WTC11 (cell line): ENCODE measurements around the gene UPK3A. TPM values are rescaled to one million over a fixed set of nuclear protein-coding genes. Genes with fewer than 3 reads are reported as not detected.
A peak's percentile ranks its signal among the peaks of the same experiment; 100 is the strongest.

Experiments used
- ATAC-seq: fragments of 200-7000 bp; cut with Tn5 transposase; 2 replicates; pipeline ENCODE4 v1.10.0; 2021; ENCODE audit warnings: mild to moderate bottlenecking, moderate library complexity
- CTCF ChIA-PET: fragments of 300-600 bp; sonication (Branson Sonifier 250); formaldehyde crosslinking; loops from one replicate; lab custom pipeline; 2021; ENCODE audit warnings: antibody characterized with exemption; lab: Charles Lee
- POLR2A ChIA-PET: fragments of 350-600 bp; sonication (Branson Sonifier 250); formaldehyde crosslinking; loops from one replicate; lab custom pipeline; 2021; ENCODE audit warnings: antibody characterized with exemption; lab: Charles Lee
- DNase-seq: peaks from one replicate; pipeline ENCODE4 v3.0.0; 2021; ENCODE audit warnings: low spot score
- H3K27ac Mint-ChIP-seq: 2 replicates; pipeline ENCODE4 v1.8.0; 2021; ENCODE audit warnings: mixed read lengths
- H3K27me3 Mint-ChIP-seq: 2 replicates; pipeline ENCODE4 v1.8.0; 2021; ENCODE audit warnings: low read depth, mild to moderate bottlenecking, moderate library complexity, mixed read lengths
- H3K36me3 Mint-ChIP-seq: 2 replicates; pipeline ENCODE4 v1.8.0; 2021; ENCODE audit warnings: mixed read lengths
- H3K4me1 Mint-ChIP-seq: 2 replicates; pipeline ENCODE4 v1.8.0; 2022; ENCODE audit warnings: mixed read lengths
- H3K4me3 Mint-ChIP-seq: 2 replicates; pipeline ENCODE4 v1.8.0; 2021; ENCODE audit warnings: mild to moderate bottlenecking, moderate library complexity, mixed read lengths
- H3K9me3 Mint-ChIP-seq: 2 replicates; pipeline ENCODE4 v1.8.0; 2021; ENCODE audit warnings: mixed read lengths
- AFF4 ChIP-seq: sonication (generic); formaldehyde crosslinking; IDR thresholded peaks from 2 replicates; pipeline ENCODE4 v1.8.1; 2023; ENCODE audit warnings: mild to moderate bottlenecking, missing genetic modification reagents, borderline replicate concordance
- ATF1 ChIP-seq: sonication (generic); formaldehyde crosslinking; IDR thresholded peaks from 2 replicates; pipeline ENCODE4 v1.8.1; 2023; ENCODE audit warnings: mild to moderate bottlenecking, moderate library complexity, missing genetic modification reagents
- ESRRA ChIP-seq: sonication (generic); formaldehyde crosslinking; IDR thresholded peaks from 2 replicates; pipeline ENCODE4 v1.8.1; 2022; ENCODE audit warnings: mild to moderate bottlenecking, missing genetic modification reagents, borderline replicate concordance
- ETV6 ChIP-seq: sonication (generic); formaldehyde crosslinking; IDR thresholded peaks from 2 replicates; pipeline ENCODE4 v1.8.1; 2022; ENCODE audit warnings: mild to moderate bottlenecking, missing genetic modification reagents
- FOXK1 ChIP-seq: sonication (generic); formaldehyde crosslinking; IDR thresholded peaks from 2 replicates; pipeline ENCODE4 v1.8.0; 2022; ENCODE audit warnings: mild to moderate bottlenecking, moderate library complexity, missing genetic modification reagents
- JAZF1 ChIP-seq: fragments of 250-450 bp; sonication (Bioruptor Pico); IDR thresholded peaks from 2 replicates; pipeline ENCODE4 v1.9.0; 2021; ENCODE audit warnings: moderate library complexity, mild to moderate bottlenecking, inconsistent platforms
- KAT7 ChIP-seq: sonication (generic); formaldehyde crosslinking; IDR thresholded peaks from 2 replicates; pipeline ENCODE4 v1.8.1; 2023; ENCODE audit warnings: missing genetic modification reagents, mild to moderate bottlenecking, borderline replicate concordance
- MAX ChIP-seq: sonication (generic); formaldehyde crosslinking; IDR thresholded peaks from 2 replicates; pipeline ENCODE4 v1.8.0; 2022; ENCODE audit warnings: mild to moderate bottlenecking, missing genetic modification reagents
- PRRX2 ChIP-seq: fragments of 250-450 bp; sonication (Bioruptor Pico); IDR thresholded peaks from 2 replicates; pipeline ENCODE4 v1.8.0; 2021; ENCODE audit warnings: mild to moderate bottlenecking
- SMAD3 ChIP-seq: sonication (generic); formaldehyde crosslinking; IDR thresholded peaks from 2 replicates; pipeline ENCODE4 v1.8.0; 2022; ENCODE audit warnings: missing genetic modification reagents, mild to moderate bottlenecking, borderline replicate concordance
- SOX15 ChIP-seq: fragments of 250-450 bp; sonication (Bioruptor Pico); IDR thresholded peaks from 2 replicates; pipeline ENCODE4 v1.9.0; 2021; ENCODE audit warnings: mild to moderate bottlenecking
- SP1 ChIP-seq: sonication (generic); formaldehyde crosslinking; conservative IDR thresholded peaks from 2 replicates; pipeline ENCODE4 v1.8.1; 2022; ENCODE audit warnings: missing genetic modification reagents
- ZBTB21 ChIP-seq: sonication (generic); formaldehyde crosslinking; IDR thresholded peaks from 2 replicates; pipeline ENCODE4 v1.8.1; 2023; ENCODE audit warnings: mild to moderate bottlenecking, missing genetic modification reagents, borderline replicate concordance
- ZNF219 ChIP-seq: sonication (generic); formaldehyde crosslinking; IDR thresholded peaks from 2 replicates; pipeline ENCODE4 v1.8.0; 2023; ENCODE audit warnings: missing genetic modification reagents, mild to moderate bottlenecking, borderline replicate concordance
- total RNA-seq: library from RNA; stranded (reverse); gene quantifications from 3 replicates; pipeline ENCODE4 v1.2.3, GENCODE V29; 2021
- TF ChIP-seq, protein P1 (sequence below): fragments of 250-450 bp; sonication (Bioruptor Pico); IDR thresholded peaks from 2 replicates; pipeline ENCODE4 v1.9.0; 2021; ENCODE audit warnings: moderate library complexity, mild to moderate bottlenecking, inconsistent platforms, borderline replicate concordance
- TF ChIP-seq, protein P2 (sequence below): sonication (generic); formaldehyde crosslinking; IDR thresholded peaks from 2 replicates; pipeline ENCODE4 v1.8.1; 2022; ENCODE audit warnings: missing genetic modification reagents, borderline replicate concordance
- TF ChIP-seq, protein P3 (sequence below): sonication (generic); formaldehyde crosslinking; IDR thresholded peaks from 2 replicates; pipeline ENCODE4 v1.8.1; 2022; ENCODE audit warnings: mild to moderate bottlenecking, moderate library complexity, missing genetic modification reagents
- TF ChIP-seq, protein P4 (sequence below): sonication (generic); formaldehyde crosslinking; IDR thresholded peaks from 2 replicates; pipeline ENCODE4 v1.8.0; 2022; ENCODE audit warnings: missing genetic modification reagents

Gene UPK3A
- total RNA-seq, 1 experiment from 2014 or later: 0.37 TPM

DNA sequence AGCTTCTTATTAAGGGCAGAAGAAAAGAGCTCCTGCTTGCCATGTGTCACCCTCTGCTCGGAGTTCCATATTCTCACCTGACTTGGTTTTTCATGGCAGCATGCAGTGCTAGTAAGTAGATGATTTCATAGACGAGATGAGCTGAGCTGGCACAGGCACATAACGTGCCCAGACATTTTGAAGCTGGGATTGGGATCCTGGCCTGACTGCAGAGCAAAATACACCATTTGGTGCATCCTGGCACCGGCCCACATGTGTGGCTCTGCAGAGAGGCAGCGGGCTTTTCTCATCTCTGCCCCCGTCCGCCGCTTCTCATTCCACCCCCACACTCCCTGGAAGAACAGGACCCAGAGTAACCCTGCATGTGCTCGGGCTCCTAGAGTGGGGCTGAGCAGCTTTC is 49.8 kb downstream of the UPK3A start:
- no peaks in the 10 kb centered on the region for H3K27me3 Mint-ChIP-seq
- CTCF ChIA-PET: interaction anchor here (1.1 to 2.6 kb wide), 6 partner anchors 11 to 142 kb away, joined by 3 to 7 read pairs (median 4); partner anchors contain the start of gene UPK3A

DNA sequence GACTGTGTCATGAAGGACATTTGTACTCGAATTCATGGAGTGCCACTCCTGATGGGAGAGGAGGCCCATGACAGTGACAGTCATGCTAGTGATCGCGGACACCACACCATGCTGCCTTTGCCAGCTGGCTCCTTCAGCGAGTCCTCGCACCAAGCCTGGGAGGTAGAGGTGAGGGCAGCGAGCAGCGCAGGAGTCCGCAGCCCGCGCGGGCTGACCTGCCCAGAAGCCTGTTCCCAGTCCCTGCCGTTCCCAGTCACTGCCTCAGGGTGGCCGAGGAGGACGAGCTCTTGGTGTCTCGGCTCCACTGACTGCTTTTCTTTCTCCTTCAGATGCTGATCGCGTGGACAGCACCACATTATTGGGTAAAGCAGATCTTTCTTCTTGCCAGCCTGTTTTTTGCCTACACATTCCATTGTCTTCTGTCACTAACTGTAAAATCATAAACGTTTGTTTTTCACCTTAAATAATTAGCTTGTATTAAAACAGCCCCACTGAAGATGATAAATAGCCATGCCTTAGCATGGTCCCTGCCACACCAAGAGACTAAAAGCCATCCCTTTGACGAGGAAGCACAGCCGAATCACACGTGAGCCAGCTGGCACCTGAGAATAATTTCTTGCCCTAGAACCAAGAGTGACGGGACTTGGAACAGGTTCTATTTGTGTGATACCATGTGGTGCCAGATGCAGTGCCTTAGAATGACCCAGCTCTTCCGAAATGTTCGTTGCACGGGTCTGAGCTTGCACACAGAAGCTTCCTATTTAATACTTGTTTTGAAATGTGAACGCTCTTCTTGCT is 50.5 kb downstream of the UPK3A start:
- peak overlapping the region; percentile 16; the same call in 1 of the 2 replicates for H3K27ac Mint-ChIP-seq
- DNase-seq (peak; percentile 61), ATAC-seq (peak; percentile 91)
- CTCF ChIA-PET: interaction anchor here (0.8 to 2.6 kb wide), 9 partner anchors 9 to 1450 kb away, joined by 3 to 7 read pairs (median 3); partner anchors contain the start of gene UPK3A
- H3K9me3 Mint-ChIP-seq: no peaks in the 10 kb centered on the region
- no peaks in the 10 kb centered on the region for H3K4me1 Mint-ChIP-seq
- H3K36me3 Mint-ChIP-seq: peaks cover 17% of the 10 kb centered on the region
- no peak overlapping the region for H3K4me3 Mint-ChIP-seq
- POLR2A ChIA-PET: no interaction called here
- TF ChIP-seq, protein P1, sequence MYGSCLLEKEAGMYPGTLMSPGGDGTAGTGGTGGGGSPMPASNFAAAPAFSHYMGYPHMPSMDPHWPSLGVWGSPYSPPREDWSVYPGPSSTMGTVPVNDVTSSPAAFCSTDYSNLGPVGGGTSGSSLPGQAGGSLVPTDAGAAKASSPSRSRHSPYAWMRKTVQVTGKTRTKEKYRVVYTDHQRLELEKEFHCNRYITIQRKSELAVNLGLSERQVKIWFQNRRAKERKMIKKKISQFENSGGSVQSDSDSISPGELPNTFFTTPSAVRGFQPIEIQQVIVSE (CRISPR knock-in tag): no peak
- TF ChIP-seq ETV6 (CRISPR knock-in tag) (no peak), SP1 (CRISPR knock-in tag) (no peak), ESRRA (CRISPR knock-in tag) (no peak), ZNF219 (CRISPR knock-in tag) (no peak), SMAD3 (CRISPR knock-in tag) (no peak), ZBTB21 (no peak), MAX (CRISPR knock-in tag) (no peak), PRRX2 (CRISPR knock-in tag) (no peak)
- TF ChIP-seq, protein P2, sequence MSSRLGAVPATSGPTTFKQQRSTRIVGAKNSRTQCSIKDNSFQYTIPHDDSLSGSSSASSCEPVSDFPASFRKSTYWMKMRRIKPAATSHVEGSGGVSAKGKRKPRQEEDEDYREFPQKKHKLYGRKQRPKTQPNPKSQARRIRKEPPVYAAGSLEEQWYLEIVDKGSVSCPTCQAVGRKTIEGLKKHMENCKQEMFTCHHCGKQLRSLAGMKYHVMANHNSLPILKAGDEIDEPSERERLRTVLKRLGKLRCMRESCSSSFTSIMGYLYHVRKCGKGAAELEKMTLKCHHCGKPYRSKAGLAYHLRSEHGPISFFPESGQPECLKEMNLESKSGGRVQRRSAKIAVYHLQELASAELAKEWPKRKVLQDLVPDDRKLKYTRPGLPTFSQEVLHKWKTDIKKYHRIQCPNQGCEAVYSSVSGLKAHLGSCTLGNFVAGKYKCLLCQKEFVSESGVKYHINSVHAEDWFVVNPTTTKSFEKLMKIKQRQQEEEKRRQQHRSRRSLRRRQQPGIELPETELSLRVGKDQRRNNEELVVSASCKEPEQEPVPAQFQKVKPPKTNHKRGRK (CRISPR knock-in tag): no peak
- no peaks in the 10 kb centered on the region for H3K27me3 Mint-ChIP-seq

More for the DNA sequence above, 49.8 kb downstream of the UPK3A start:
- Mint-ChIP-seq H3K4me3 (no peak overlapping the region), H3K4me1 (no peaks in the 10 kb centered on the region), H3K36me3 (peaks cover 20% of the 10 kb centered on the region), H3K9me3 (no peaks in the 10 kb centered on the region), H3K27ac (peak overlapping the region; percentile 16; the same call in 1 of the 2 replicates)
- DNase-seq: no peak
- TF ChIP-seq FOXK1 (no peak), ATF1 (no peak), JAZF1 (CRISPR knock-in tag) (no peak)
- TF ChIP-seq, protein P1 (CRISPR knock-in tag): no peak
- POLR2A ChIA-PET: no interaction called here
- no peak for ATAC-seq

DNA sequence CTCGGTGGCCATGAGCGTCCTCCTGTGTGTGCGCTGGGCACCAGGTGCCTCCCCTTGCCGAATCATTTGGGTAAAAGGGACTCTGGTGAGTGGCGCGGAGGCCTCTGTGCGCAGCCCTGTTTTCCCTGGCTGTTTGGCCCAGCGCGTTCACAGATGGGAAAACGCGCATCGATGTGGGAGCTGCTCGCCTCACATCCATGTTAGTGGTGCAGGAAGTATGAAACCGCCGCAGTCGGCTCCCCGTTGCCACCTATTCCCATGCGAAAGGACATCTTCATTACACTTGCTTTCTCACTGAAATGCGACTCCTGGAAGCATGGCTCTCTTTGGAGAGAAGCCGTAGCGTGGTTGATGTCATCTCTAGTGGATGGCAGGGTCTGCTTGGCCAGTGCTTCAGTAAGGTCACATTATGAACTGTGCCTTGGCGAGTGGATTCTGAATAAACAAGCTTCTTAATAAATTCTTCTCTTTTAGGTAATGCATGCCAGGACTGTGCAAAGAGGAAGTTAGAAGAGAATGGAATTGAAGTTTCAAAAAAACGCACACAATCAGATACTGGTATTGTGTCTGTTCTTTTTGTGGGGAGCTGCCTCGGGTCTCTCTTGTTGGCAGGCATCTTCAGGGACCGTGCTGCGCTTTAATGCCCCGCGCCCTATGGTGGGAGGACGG is 51.2 kb downstream of the UPK3A start:
- H3K4me1 Mint-ChIP-seq: no peaks in the 10 kb centered on the region
- no peak overlapping the region for H3K4me3 Mint-ChIP-seq
- DNase-seq: no peak
- POLR2A ChIA-PET: no interaction called here
- H3K27me3 Mint-ChIP-seq: no peaks in the 10 kb centered on the region
- CTCF ChIA-PET: interaction anchor here (0.8 to 2.6 kb wide), 6 partner anchors 8 to 1451 kb away, joined by 3 to 7 read pairs (median 4); partner anchors contain the start of gene UPK3A
- H3K36me3 Mint-ChIP-seq: peaks cover 18% of the 10 kb centered on the region
- H3K9me3 Mint-ChIP-seq: no peaks in the 10 kb centered on the region
- ATAC-seq: no peak
- H3K27ac Mint-ChIP-seq: no peak overlapping the region
- TF ChIP-seq, protein P3, sequence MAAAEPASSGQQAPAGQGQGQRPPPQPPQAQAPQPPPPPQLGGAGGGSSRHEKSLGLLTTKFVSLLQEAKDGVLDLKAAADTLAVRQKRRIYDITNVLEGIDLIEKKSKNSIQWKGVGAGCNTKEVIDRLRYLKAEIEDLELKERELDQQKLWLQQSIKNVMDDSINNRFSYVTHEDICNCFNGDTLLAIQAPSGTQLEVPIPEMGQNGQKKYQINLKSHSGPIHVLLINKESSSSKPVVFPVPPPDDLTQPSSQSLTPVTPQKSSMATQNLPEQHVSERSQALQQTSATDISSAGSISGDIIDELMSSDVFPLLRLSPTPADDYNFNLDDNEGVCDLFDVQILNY (CRISPR knock-in tag): no peak
- TF ChIP-seq AFF4 (no peak), SOX15 (CRISPR knock-in tag) (no peak), KAT7 (no peak)
- TF ChIP-seq, protein P4, sequence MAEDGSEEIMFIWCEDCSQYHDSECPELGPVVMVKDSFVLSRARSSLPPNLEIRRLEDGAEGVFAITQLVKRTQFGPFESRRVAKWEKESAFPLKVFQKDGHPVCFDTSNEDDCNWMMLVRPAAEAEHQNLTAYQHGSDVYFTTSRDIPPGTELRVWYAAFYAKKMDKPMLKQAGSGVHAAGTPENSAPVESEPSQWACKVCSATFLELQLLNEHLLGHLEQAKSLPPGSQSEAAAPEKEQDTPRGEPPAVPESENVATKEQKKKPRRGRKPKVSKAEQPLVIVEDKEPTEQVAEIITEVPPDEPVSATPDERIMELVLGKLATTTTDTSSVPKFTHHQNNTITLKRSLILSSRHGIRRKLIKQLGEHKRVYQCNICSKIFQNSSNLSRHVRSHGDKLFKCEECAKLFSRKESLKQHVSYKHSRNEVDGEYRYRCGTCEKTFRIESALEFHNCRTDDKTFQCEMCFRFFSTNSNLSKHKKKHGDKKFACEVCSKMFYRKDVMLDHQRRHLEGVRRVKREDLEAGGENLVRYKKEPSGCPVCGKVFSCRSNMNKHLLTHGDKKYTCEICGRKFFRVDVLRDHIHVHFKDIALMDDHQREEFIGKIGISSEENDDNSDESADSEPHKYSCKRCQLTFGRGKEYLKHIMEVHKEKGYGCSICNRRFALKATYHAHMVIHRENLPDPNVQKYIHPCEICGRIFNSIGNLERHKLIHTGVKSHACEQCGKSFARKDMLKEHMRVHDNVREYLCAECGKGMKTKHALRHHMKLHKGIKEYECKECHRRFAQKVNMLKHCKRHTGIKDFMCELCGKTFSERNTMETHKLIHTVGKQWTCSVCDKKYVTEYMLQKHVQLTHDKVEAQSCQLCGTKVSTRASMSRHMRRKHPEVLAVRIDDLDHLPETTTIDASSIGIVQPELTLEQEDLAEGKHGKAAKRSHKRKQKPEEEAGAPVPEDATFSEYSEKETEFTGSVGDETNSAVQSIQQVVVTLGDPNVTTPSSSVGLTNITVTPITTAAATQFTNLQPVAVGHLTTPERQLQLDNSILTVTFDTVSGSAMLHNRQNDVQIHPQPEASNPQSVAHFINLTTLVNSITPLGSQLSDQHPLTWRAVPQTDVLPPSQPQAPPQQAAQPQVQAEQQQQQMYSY (CRISPR knock-in tag): no peak
